NK-92 treated with Interleukin-12 subunit alpha and Interleukin-12 subunit beta, amount 100 ng/mL, for 24 hours (cell line): Measurements from ENCODE around the gene TMEM132D.

Experiments
- DNase-seq: peaks from one replicate; lab custom pipeline; 2025; lab: John Stamatoyannopoulos, UW

The TMEM132D gene

GRCh38 chr12:129873111-129873832, 30.6 kb downstream of the TMEM132D start:
- DNase-seq, result no peak

GRCh38 chr12:129871991-129872972, 31.5 kb downstream of the TMEM132D start:
- DNase-seq, result no peak

GRCh38 chr12:129870796-129871195, 33.0 kb downstream of the TMEM132D start:
- DNase-seq, result no peak

- no peak for DNase-seq
Observed at GRCh38 chr12:129870136-129870535, 33.7 kb downstream of the TMEM132D start.

GRCh38 chr12:129868575-129868974, 35.2 kb downstream of the TMEM132D start:
- DNase-seq, result no peak

- DNase-seq, result no peak
Observed at GRCh38 chr12:129863938-129864337, 39.9 kb downstream of the TMEM132D start.

GRCh38 chr12:129862561-129863175, 41.2 kb downstream of the TMEM132D start:
- no peak for DNase-seq

- DNase-seq, result no peak
Observed at GRCh38 chr12:129861951-129862350, 41.9 kb downstream of the TMEM132D start.

- DNase-seq, result no peak
Observed at GRCh38 chr12:129854591-129854990, 49.2 kb downstream of the TMEM132D start.

GRCh38 chr12:129851296-129851695, 52.5 kb downstream of the TMEM132D start:
- no peak for DNase-seq

GRCh38 chr12:129848876-129849275, 54.9 kb downstream of the TMEM132D start:
- no peak for DNase-seq

- no peak for DNase-seq
Observed at GRCh38 chr12:129847063-129847462, 56.8 kb downstream of the TMEM132D start.

GRCh38 chr12:129844662-129845220, 59.1 kb downstream of the TMEM132D start:
- no peak for DNase-seq

GRCh38 chr12:129841251-129841650, 62.6 kb downstream of the TMEM132D start:
- DNase-seq, result no peak

- no peak for DNase-seq
Observed at GRCh38 chr12:129840145-129840884, 63.5 kb downstream of the TMEM132D start.

GRCh38 chr12:129839679-129840078, 64.1 kb downstream of the TMEM132D start:
- DNase-seq, result no peak

GRCh38 chr12:129831294-129831693, 72.5 kb downstream of the TMEM132D start:
- DNase-seq, result no peak

- DNase-seq, result no peak
Observed at GRCh38 chr12:129830796-129831195, 73.0 kb downstream of the TMEM132D start.

GRCh38 chr12:129827866-129828384, 75.9 kb downstream of the TMEM132D start:
- no peak for DNase-seq

GRCh38 chr12:129827102-129827865, 76.5 kb downstream of the TMEM132D start:
- no peak for DNase-seq
